22Rv1 (cell line): Measurements from ENCODE around the gene RBSN.

Experiments used
- CTCF ChIP-seq: fragments of 450-650 bp; IDR thresholded peaks from 2 replicates; pipeline ENCODE4 v1.5.1; 2017; ENCODE audit warnings: mild to moderate bottlenecking
- ZFX ChIP-seq: fragments of 450-650 bp; IDR thresholded peaks from 2 replicates; pipeline ENCODE4 v1.6.1; 2017; ENCODE audit warnings: antibody characterized with exemption, borderline replicate concordance

- TF ChIP-seq CTCF (no peak), ZFX (no peak)
Measured at GRCh38 chr3:15116032-15116669, 17.2 kb upstream of the RBSN start.
